COLO829 (cell line): ENCODE measurements around the gene PCCB.
A peak's percentile ranks its signal among the peaks of the same experiment; 100 is the strongest.
"Not testable (repeated sequence)": the region's sequence is repeated elsewhere in the genome, so short reads cannot be mapped to it uniquely, and the experiment has no call there.

Experiments used
- DNase-seq: peaks from one replicate; pipeline ENCODE4 v3.0.0; 2012; ENCODE audit warnings: low spot score

PCCB gene

GRCh38 chr3:136327671-136328070 lies 77.5 kb downstream of the PCCB start:
- DNase-seq: no peak

- no peak for DNase-seq
These were observed 79.5 kb downstream of the PCCB start for GRCh38 chr3:136329593-136329992.

- no peak for DNase-seq
These were observed 80.8 kb downstream of the PCCB start for GRCh38 chr3:136330900-136331299.

- no peak for DNase-seq
These were observed 82.2 kb downstream of the PCCB start for GRCh38 chr3:136332302-136332701.

DNA sequence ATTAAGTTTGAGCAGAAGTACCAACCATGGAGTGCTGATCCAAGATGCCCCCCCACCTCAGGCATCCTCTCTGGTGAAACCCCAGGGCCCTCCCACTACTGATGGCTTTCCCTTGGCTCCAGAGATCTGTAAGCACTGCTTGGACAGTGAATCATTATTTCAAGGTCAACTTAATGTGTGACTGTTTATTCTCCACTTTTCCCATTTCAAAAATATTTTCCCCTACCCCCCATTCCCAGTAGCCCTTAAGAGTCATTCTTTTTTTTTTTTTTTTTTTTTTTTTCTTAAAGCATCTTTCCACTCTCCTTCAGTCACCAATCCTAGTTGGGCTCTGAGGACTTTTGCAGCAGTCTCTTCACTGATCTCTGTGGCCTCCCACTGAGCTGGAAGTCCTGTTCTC lies 82.6 kb downstream of the PCCB start:
- no peak for DNase-seq

GRCh38 chr3:136334209-136334608 lies 84.1 kb downstream of the PCCB start:
- no peak for DNase-seq

DNA sequence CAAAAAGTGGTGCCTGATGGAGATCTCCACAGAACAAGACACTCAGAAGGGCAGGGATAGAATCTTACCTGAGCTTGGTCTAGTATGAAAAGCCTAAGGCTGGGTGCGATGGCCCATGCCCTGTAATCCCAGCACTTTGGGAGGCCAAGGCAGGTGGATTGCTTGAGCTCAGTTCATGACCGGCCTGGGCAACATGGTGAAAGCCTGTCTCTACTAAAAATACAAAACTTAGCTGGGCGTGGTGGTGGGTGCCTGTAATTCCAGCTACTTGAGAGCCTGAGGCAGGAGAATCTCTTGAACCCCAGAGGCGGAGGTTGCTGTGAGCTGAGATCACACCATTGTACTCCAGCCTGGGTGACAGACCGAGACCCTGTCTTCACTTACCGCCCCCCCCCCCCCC lies 84.6 kb downstream of the PCCB start:
- not testable (repeated sequence) for DNase-seq

DNA sequence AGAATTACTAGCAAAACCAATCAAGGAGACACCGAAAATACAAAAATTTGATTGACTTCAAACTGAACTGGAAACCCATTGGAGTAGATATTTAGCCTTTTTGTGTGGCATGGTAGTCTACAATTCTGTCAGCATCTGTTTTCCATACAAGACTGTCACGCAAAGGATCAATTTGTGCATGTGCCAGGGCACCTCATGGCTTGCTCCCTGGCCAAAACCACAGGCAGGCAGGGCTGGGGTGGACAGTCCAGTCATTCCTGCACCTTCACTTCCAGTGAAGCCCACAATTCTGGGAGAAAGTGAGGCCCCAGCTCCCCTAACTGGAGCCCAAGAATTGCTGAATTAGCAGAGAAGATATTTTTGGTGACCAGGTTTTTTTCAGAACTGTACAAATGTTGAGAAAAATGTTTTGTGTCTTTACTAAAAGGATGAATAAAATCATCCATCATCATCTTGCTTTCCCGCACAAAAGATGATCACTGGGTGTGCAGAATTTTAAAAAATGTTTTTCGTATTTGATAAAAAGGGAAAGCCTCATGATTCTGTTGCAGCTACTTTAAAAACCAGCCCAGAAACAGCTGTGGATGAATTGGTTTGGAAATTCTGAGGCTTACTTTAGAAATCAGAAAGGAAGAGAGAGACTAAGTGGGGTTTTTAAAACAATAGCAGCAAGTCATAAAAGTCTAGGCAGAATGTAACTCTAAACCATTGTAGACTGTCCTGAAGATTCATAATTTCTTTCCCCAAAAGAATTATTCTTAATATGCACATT lies 86.4 kb downstream of the PCCB start:
- no peak for DNase-seq

DNA sequence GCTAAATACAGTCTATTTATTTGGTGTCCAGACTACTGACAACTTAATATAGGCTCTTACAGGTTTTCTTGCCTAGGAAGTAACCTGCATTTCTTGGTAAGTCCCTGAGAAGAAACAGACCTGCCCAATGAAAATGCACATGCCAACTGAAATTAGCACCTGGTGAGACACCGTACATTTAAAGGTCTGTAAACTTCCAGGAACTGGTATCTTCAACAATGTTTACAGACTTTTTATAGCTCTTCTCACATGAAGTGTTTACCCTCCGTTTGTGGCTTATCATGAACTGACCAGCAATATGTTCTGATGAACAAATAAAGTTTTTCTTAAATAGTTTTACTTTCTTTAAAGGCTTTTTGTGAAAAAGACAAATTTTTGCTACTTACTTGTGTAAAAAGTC lies 93.3 kb downstream of the PCCB start:
- DNase-seq: no peak

DNA sequence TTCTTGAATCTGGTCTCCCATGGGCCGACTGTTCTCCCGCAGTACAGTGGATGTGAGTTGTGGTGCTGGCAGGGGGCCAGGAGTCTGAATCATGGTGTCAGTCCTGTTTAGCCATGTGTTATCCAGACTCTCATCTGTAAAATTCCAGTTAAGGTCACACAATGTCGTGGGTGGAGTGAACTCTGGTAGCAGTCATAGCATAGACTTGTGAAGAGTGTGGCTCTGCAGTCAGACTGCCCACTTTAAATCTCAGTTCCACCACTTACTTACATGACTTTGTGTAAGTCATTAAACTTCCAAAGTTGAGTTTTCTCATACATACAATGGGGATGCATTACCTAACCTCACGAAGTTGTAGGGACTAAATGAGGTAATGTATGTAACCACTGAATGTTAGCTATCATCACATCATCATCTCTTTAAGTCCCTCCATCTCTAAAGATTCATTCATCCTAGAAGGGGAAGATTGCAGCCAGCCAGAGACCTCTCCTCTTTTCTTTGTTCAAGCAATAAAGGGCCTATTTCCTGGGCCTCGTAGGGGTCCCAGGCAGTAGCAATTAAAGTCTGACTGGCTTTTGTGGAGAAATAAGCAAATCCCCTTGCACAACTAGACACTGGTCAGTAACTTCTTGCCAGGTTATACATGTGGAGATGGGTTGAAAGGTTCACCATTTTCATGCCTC lies 93.9 kb downstream of the PCCB start:
- peak; percentile 64 for DNase-seq

DNA sequence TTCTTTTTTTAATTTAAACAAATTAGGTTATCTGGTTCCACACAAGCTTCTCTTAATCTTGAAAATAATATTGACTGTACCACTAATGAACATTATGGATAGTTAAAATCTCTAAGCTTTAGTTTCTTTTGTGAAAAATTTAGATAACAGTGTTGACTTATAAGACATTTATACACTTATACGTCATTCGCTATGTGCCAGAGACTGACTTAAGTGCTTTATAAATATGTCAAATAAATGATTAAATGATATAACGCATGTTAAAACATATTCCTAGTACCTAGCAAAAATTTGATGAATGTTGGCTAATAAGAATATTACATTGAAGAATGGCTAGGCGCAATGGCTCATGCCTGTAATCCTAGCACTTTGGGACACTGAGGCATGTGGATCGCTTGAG lies 96.3 kb downstream of the PCCB start:
- DNase-seq: no peak

DNA sequence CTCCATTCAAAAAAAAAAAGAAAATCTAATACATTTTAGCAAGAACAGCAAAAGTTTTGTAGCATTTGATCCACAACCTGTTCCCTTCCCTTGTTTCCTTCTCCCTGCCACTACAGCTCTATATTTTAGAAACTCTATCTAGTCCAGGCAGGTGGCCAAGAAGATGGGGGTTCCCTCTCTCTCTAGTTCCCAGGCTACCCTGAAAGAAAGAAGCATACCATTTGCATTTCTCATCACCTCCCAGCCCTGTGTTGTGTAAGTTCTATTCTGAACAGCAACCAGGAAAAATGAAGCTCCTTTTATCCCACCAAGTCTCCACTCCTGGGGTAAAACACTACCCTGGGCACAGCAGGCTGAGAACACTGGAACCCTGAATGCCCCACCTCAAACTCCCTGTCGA lies 100.0 kb downstream of the PCCB start:
- DNase-seq: no peak

- DNase-seq: no peak
These were observed 100.4 kb downstream of the PCCB start for GRCh38 chr3:136350557-136350956.

GRCh38 chr3:136351351-136351750 lies 101.2 kb downstream of the PCCB start:
- DNase-seq: no peak

- DNase-seq: no peak
These were observed 101.8 kb downstream of the PCCB start for GRCh38 chr3:136351905-136352304.

GRCh38 chr3:136353461-136353860 lies 103.3 kb downstream of the PCCB start:
- DNase-seq: no peak

DNA sequence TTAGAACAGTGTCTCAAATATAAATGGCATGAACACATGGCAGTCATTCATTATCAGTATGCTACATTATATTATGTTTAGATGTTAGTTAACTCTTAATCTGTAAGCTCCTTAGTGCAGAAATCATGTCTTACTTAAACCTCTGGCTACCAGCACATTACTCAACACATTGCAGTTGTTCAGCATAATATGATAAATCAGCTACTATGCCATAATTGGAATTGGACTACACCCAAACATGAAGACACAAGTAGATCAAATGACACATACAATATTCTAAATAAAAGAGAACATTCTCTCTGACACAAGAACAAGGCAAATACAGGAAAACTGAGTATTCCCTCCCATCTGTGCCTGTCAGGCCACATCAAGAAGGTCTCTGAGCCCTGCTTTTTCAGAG lies 116.1 kb downstream of the PCCB start:
- DNase-seq: no peak

GRCh38 chr3:136375800-136376199 lies 125.7 kb downstream of the PCCB start:
- not testable (repeated sequence) for DNase-seq

GRCh38 chr3:136377508-136377907 lies 127.4 kb downstream of the PCCB start:
- DNase-seq: no peak

DNA sequence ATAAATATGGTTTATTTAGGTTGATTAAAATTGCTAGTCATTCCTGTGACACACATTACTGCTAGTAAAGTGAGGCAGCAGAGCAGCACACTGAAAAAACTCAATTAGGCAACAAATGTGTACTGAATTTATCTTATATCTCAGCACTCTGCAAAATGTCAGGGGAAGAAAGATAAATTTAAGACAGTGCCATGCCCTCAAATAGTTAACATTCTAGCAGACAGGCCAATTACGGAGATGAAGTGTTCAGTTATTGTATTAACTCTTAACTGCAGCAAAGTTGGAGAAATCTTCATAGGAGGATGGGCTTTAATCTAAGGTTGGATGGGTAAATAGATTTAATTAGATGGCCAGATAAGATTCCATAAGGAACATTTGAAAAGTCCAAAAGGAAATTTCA lies 127.9 kb downstream of the PCCB start:
- DNase-seq: no peak
